GM12878 (cell line): Measurements from ENCODE around the gene ARHGAP30. TPM values are rescaled to one million over a fixed set of nuclear protein-coding genes. Genes with fewer than 3 reads are reported as not detected.

Experiments
- ATAC-seq: fragments of 200-7000 bp; cut with Tn5 transposase; 3 replicates; pipeline ENCODE4 v1.9.1; 2020; ENCODE audit warnings: mild to moderate bottlenecking, moderate library complexity
- BruUV-seq: library from RNA; stranded (reverse); fragments of 400-500 nt; replicated peaks from 2 replicates; lab custom pipeline; 2021; lab: Mats Ljungman, UMichigan
- CTCF ChIA-PET: fragments of 300-600 bp; sonication (Branson Sonifier 250); formaldehyde crosslinking; extraction: SDS; loops from one replicate; lab custom pipeline; 2021; ENCODE audit warnings: inconsistent platforms; lab: Yijun Ruan, JAX
- POLR2A ChIA-PET: fragments of 350-600 bp; formaldehyde crosslinking; extraction: SDS; loops from one replicate; lab custom pipeline; 2021; ENCODE audit warnings: inconsistent platforms; lab: Charles Lee
- RAD21 ChIA-PET: fragments of 300-600 bp; sonication (Branson Sonifier 250); formaldehyde crosslinking; loops from one replicate; lab custom pipeline; 2023; ENCODE audit warnings: antibody characterized with exemption; ENCODE audit not compliant: unreplicated experiment; lab: Charles Lee
- SMC1A ChIA-PET: fragments of 300-600 bp; sonication (Branson Sonifier 250); formaldehyde crosslinking; loops from one replicate; lab custom pipeline; 2023; ENCODE audit not compliant: unreplicated experiment, uncharacterized antibody; lab: Charles Lee
- DNase-seq: peaks from one replicate; pipeline ENCODE4 v3.0.0-alpha.2; 2011; ENCODE audit warnings: low read depth, low spot score
- FAIRE-seq: peaks from 3 replicates; lab custom pipeline; 2011; peaks lifted over from hg19 to GRCh38; lab: Jason Lieb, UNC
- H2AFZ ChIP-seq: 2 replicates; pipeline ENCODE4 v1.6.0; 2011; ENCODE audit warnings: low read depth, low read length, control low read depth; ENCODE audit not compliant: control insufficient read depth
- H3K27ac ChIP-seq: 2 replicates; pipeline ENCODE4 v1.5.1; 2011; ENCODE audit warnings: control low read depth; ENCODE audit not compliant: control insufficient read depth, insufficient read depth
- H3K27me3 ChIP-seq, 2 experiments: replicated peaks in 1 of 2; 2 replicates each; pipeline versions ENCODE4 v1.6.0 to v1.6.1; 2011; ENCODE audit warnings: low read length in 1 of 2; ENCODE audit not compliant: control insufficient read depth in 2 of 2, insufficient read depth in 2 of 2
- H3K36me3 ChIP-seq, 2 experiments: 2 replicates each; pipeline ENCODE4 v1.5.1; 2011; ENCODE audit warnings: low read length in 1 of 2; ENCODE audit not compliant: control insufficient read depth in 2 of 2, insufficient read depth in 2 of 2
- H3K4me1 ChIP-seq: 2 replicates; pipeline ENCODE4 v1.6.1; 2011; ENCODE audit warnings: mild to moderate bottlenecking, low read length, moderate library complexity, mixed read lengths; ENCODE audit not compliant: control insufficient read depth, insufficient read depth
- H3K4me2 ChIP-seq: 2 replicates; pipeline ENCODE4 v1.6.0; 2011; ENCODE audit warnings: control low read depth; ENCODE audit not compliant: control insufficient read depth, insufficient read depth
- H3K4me3 ChIP-seq: fragments of 200-600 bp; sonication (generic); 2 replicates; pipeline ENCODE4 v1.5.1; 2016
- H3K79me2 ChIP-seq: 2 replicates; pipeline ENCODE4 v1.6.0; 2011; ENCODE audit warnings: low read length; ENCODE audit not compliant: control insufficient read depth, insufficient read depth
- H3K9ac ChIP-seq: 2 replicates; pipeline ENCODE4 v1.8.0; 2011; ENCODE audit warnings: low read length, control low read depth, mixed read lengths; ENCODE audit not compliant: control insufficient read depth, insufficient read depth
- H3K9me3 ChIP-seq: replicated peaks from 3 replicates; pipeline ENCODE4 v1.5.1; 2011; ENCODE audit warnings: mild to moderate bottlenecking, low read length; ENCODE audit not compliant: control insufficient read depth, insufficient read depth
- H4K20me1 ChIP-seq: 2 replicates; pipeline ENCODE4 v1.6.0; 2011; ENCODE audit not compliant: control insufficient read depth, insufficient read depth
- ATF7 ChIP-seq: fragments of 450-650 bp; IDR thresholded peaks from 2 replicates; pipeline ENCODE4 v1.6.1; 2016; ENCODE audit warnings: low read depth, mild to moderate bottlenecking
- BMI1 ChIP-seq: fragments of 450-650 bp; IDR thresholded peaks from 2 replicates; pipeline ENCODE4 v1.6.1; 2016; ENCODE audit warnings: mild to moderate bottlenecking, moderate library complexity, borderline replicate concordance
- CBFB ChIP-seq: IDR thresholded peaks from 2 replicates; pipeline ENCODE4 v1.6.1; 2016; ENCODE audit warnings: antibody characterized with exemption, low read depth
- EGR1 ChIP-seq, 2 experiments: IDR thresholded peaks; 1 replicate in 1 of 2; 2 replicates in 1 of 2; pipeline ENCODE4 v1.6.1; 2011 to 2012; ENCODE audit warnings: low read depth in 2 of 2, low read length in 2 of 2, borderline replicate concordance in 1 of 2, mild to moderate bottlenecking in 1 of 2, moderate library complexity in 1 of 2
- FOS ChIP-seq: IDR thresholded peaks from 3 replicates; pipeline ENCODE4 v1.6.1; 2011; ENCODE audit warnings: borderline replicate concordance; ENCODE audit not compliant: insufficient read length; ENCODE audit errors: extremely low read depth
- HDGF ChIP-seq: fragments of 450-650 bp; IDR thresholded peaks from 2 replicates; pipeline ENCODE4 v1.6.1; 2016; ENCODE audit warnings: antibody characterized with exemption
- JUND ChIP-seq: IDR thresholded peaks from 2 replicates; pipeline ENCODE4 v1.6.1; 2012; ENCODE audit warnings: low read depth, mild to moderate bottlenecking, low read length, improper control_type of control experiment, moderate library complexity
- MEF2A ChIP-seq: IDR thresholded peaks from 2 replicates; pipeline ENCODE4 v1.6.1; 2011; ENCODE audit warnings: low read depth, mild to moderate bottlenecking, low read length, moderate library complexity; ENCODE audit not compliant: insufficient read depth
- MEF2B ChIP-seq: fragments of 450-650 bp; IDR thresholded peaks from 2 replicates; pipeline ENCODE4 v1.6.1; 2018; ENCODE audit warnings: mild to moderate bottlenecking, moderate library complexity; ENCODE audit not compliant: partially characterized antibody, poor library complexity, severe bottlenecking
- MTA3 ChIP-seq: IDR thresholded peaks from 2 replicates; pipeline ENCODE4 v1.6.1; 2012; ENCODE audit warnings: low read length, inconsistent platforms, borderline replicate concordance
- MYC ChIP-seq: IDR thresholded peaks from 2 replicates; pipeline ENCODE4 v1.6.1; 2011; ENCODE audit warnings: mild to moderate bottlenecking, low read length, moderate library complexity, inconsistent platforms; ENCODE audit not compliant: insufficient read depth, insufficient replicate concordance, insufficient read length, severe bottlenecking
- POLR2A ChIP-seq: IDR thresholded peaks from 2 replicates; pipeline ENCODE4 v1.6.1; 2011; ENCODE audit warnings: low read depth, mild to moderate bottlenecking, low read length
- SP1 ChIP-seq: IDR thresholded peaks from one replicate; pipeline ENCODE4 v1.6.1; 2011; ENCODE audit warnings: low read depth, low read length
- SPI1 ChIP-seq: IDR thresholded peaks from 2 replicates; pipeline ENCODE4 v1.6.1; 2011; ENCODE audit warnings: low read depth, mild to moderate bottlenecking, low read length, moderate library complexity, borderline replicate concordance; ENCODE audit not compliant: insufficient read depth
- SRF ChIP-seq, 2 experiments: IDR thresholded peaks; 2 replicates each; pipeline ENCODE4 v1.6.1; 2011; ENCODE audit warnings: low read depth in 2 of 2, low read length in 2 of 2, mild to moderate bottlenecking in 1 of 2, moderate library complexity in 1 of 2
- ZBED1 ChIP-seq: IDR thresholded peaks from 2 replicates; pipeline ENCODE4 v1.6.1; 2016; ENCODE audit warnings: borderline replicate concordance
- WGBS: methylation state at CpG from one replicate; pipeline ENCODE4 v1.1.6; 2016; ENCODE audit warnings: low lambda C conversion rate; ENCODE audit not compliant: insufficient replicate concordance, insufficient coverage; ENCODE audit errors: missing lambda C conversion rate; 5-methylcytosine and 5-hydroxymethylcytosine counted together
- in situ Hi-C: fragments of 300-500 bp; cut with MboI; formaldehyde crosslinking; loops from 9 replicates; pipeline ENCODE4 v1.14.3; 2018; ENCODE audit warnings: mixed read lengths
- intact Hi-C: fragments of 100-400 bp; cut with micrococcal nuclease; formaldehyde crosslinking; loops from one replicate; pipeline ENCODE4 v1.14.2; 2022; ENCODE audit not compliant: unreplicated experiment
- polyA plus RNA-seq, 11 experiments: library from polyadenylated mRNA; depleted of rRNA in 4 of 11; unstranded in 6 of 11; stranded (reverse) in 5 of 11; fragments of >200 nt; fragmentation: Nextera tagmentation in 4 of 11; fragmentation: Illumina TruSeq in 1 of 11; extraction: Ambion mirVana in 4 of 11; extraction: Trizol in 1 of 11; gene quantifications; 1 replicate in 1 of 11; 2 replicates in 10 of 11; pipeline versions ENCODE4 v1.2.1 to v1.2.3, GENCODE V29; 2011 to 2016; ENCODE audit warnings: inconsistent platforms in 2 of 11, missing spikeins in 2 of 11, low read depth in 1 of 11
- total RNA-seq, 4 experiments: library from RNA; depleted of rRNA in 3 of 4; stranded (reverse); fragments of >200 nt in 3 of 4; fragmentation: Illumina TruSeq in 1 of 4; extraction: Trizol in 1 of 4; gene quantifications; 2 replicates each; pipeline versions ENCODE4 v1.2.1 to v1.2.3, GENCODE V29; 2013 to 2021
- TF ChIP-seq, protein P1 (sequence below): IDR thresholded peaks from 2 replicates; pipeline ENCODE4 v1.6.1; 2011; ENCODE audit warnings: low read depth, low read length, improper control_type of control experiment, borderline replicate concordance
- TF ChIP-seq, protein P2 (sequence below): fragments of 450-650 bp; IDR thresholded peaks from 2 replicates; pipeline ENCODE4 v1.6.1; 2017; ENCODE audit warnings: antibody characterized with exemption, mild to moderate bottlenecking, moderate library complexity

The ARHGAP30 gene
- total and polyA plus RNA-seq, 10 of the 15 experiments (the other 5 are each of a cell fraction or from before 2014, with no cell fraction given), result 12.9 to 143 (median 76.3) TPM

- intact Hi-C loops, result loop anchor here (1.0 to 5.0 kb wide), 4 partner anchors 22 to 71 kb away; partner anchors contain the start of genes NIT1 and PFDN2
- H3K4me3 ChIP-seq, result peak within 1 kb of the TSS; percentile 90
- peaks cover 22% of the 10 kb centered on the region for H3K79me2 ChIP-seq
- no peaks in the 10 kb centered on the region for H3K9me3 ChIP-seq
- H3K27ac ChIP-seq, result peak within 1 kb of the TSS; percentile 100
- H3K4me2 ChIP-seq, result peak within 1 kb of the TSS; percentile 91
- ATAC-seq (peak; percentile 86), FAIRE-seq (peak; percentile 96), DNase-seq (peak; percentile 92)
- H3K36me3 ChIP-seq, result peaks cover 16 to 22% of the 10 kb centered on the region in 2 experiments
- H3K27me3 ChIP-seq, result no peaks in the 10 kb centered on the region
- ChIA-PET RAD21 (interaction anchor here (0.6 to 4.8 kb wide), 17 partner anchors 13 to 279 kb away, joined by 3 to 107 read pairs (median 5); partner anchors contain the start of genes ARHGAP30, DEDD, F11R and ITLN2), POLR2A (interaction anchor here (0.7 to 5.2 kb wide), 17 partner anchors 12 to 334 kb away, joined by 3 to 139 read pairs (median 4); partner anchors contain the start of genes ARHGAP30, DEDD, F11R and KLHDC9), SMC1A (interaction anchor here (0.5 to 7.5 kb wide), 18 partner anchors 9 to 511 kb away, joined by 3 to 134 read pairs (median 4); partner anchors contain the start of genes ARHGAP30, DEDD, F11R and KLHDC9), CTCF (interaction anchor here (0.7 to 11.1 kb wide), 20 partner anchors 9 to 119 kb away, joined by 3 to 181 read pairs (median 6); partner anchors contain the start of genes ARHGAP30, F11R, KLHDC9 and PPOX)
- peaks cover 15% of the 10 kb centered on the region for H3K4me1 ChIP-seq
- under 1% methylated on average over 29 of the region's 29 CpGs for WGBS
- TSS peak; percentile 97 for BruUV-seq
- in situ Hi-C loops, result no loop called here
- no peaks in the 10 kb centered on the region for H4K20me1 ChIP-seq
- peak within 1 kb of the TSS; percentile 91 for H2AFZ ChIP-seq
- peak within 1 kb of the TSS; percentile 95 for H3K9ac ChIP-seq
- peak; percentile 63 for TF ChIP-seq SP1
- TF ChIP-seq MEF2A, result no peak
- no peak; a peak in 1 of 3 replicates for TF ChIP-seq EGR1 (IDR thresholded peaks at IDR 0.05; ENCODE audit: borderline replicate concordance in 1 of 2, low read depth in 2 of 2, low read length in 2 of 2)
- no peak for TF ChIP-seq SRF (IDR thresholded peaks at IDR 0.05; ENCODE audit: low read depth in 2 of 2, low read length in 2 of 2)
- TF ChIP-seq MTA3, result peak; percentile 45; the same call in 1 of the 2 replicates
- no peak for TF ChIP-seq JUND
- TF ChIP-seq, protein P1, sequence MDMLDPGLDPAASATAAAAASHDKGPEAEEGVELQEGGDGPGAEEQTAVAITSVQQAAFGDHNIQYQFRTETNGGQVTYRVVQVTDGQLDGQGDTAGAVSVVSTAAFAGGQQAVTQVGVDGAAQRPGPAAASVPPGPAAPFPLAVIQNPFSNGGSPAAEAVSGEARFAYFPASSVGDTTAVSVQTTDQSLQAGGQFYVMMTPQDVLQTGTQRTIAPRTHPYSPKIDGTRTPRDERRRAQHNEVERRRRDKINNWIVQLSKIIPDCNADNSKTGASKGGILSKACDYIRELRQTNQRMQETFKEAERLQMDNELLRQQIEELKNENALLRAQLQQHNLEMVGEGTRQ, result no peak
- TF ChIP-seq POLR2A, result peak; percentile 90
- TF ChIP-seq ATF7, result no peak
- peak; percentile 77; the same call in 1 of the 2 replicates for TF ChIP-seq CBFB
- TF ChIP-seq ZBED1, result peak; percentile 57
- TF ChIP-seq SPI1, result peak; percentile 78
- no peak for TF ChIP-seq HDGF
- peak; percentile 42 for TF ChIP-seq MEF2B
- no peak for TF ChIP-seq FOS
- TF ChIP-seq, protein P2, sequence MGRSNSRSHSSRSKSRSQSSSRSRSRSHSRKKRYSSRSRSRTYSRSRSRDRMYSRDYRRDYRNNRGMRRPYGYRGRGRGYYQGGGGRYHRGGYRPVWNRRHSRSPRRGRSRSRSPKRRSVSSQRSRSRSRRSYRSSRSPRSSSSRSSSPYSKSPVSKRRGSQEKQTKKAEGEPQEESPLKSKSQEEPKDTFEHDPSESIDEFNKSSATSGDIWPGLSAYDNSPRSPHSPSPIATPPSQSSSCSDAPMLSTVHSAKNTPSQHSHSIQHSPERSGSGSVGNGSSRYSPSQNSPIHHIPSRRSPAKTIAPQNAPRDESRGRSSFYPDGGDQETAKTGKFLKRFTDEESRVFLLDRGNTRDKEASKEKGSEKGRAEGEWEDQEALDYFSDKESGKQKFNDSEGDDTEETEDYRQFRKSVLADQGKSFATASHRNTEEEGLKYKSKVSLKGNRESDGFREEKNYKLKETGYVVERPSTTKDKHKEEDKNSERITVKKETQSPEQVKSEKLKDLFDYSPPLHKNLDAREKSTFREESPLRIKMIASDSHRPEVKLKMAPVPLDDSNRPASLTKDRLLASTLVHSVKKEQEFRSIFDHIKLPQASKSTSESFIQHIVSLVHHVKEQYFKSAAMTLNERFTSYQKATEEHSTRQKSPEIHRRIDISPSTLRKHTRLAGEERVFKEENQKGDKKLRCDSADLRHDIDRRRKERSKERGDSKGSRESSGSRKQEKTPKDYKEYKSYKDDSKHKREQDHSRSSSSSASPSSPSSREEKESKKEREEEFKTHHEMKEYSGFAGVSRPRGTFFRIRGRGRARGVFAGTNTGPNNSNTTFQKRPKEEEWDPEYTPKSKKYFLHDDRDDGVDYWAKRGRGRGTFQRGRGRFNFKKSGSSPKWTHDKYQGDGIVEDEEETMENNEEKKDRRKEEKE, result no peak
- no peak for TF ChIP-seq BMI1
- no peak for TF ChIP-seq MYC
These were observed 23.7 kb downstream of the ARHGAP30 start, which contains the start of gene USF1 for GRCh38 chr1:161045736-161046604. Gene USF1, minus strand, starts transcription at chr1:161045977. Its CDS starts 2,702 bp downstream, at chr1:161043275.
